ENCODE results near the gene CD9.
"Not testable (repeated sequence)": the region's sequence is repeated elsewhere in the genome, so short reads cannot be mapped to it uniquely, and the experiment has no call there.

CD9 gene

GRCh38 chr12:6178981-6179761 lies 21.0 kb upstream of the CD9 start:
- DNase-seq (ENCODE audit: low read depth in 2 of 2, low spot score in 1 of 2) = no peak

GRCh38 chr12:6180268-6181051 lies 19.7 kb upstream of the CD9 start:
- no peak for DNase-seq (ENCODE audit: low read depth in 2 of 2, low spot score in 1 of 2)

- no peak for DNase-seq (ENCODE audit: low read depth in 2 of 2, low spot score in 1 of 2)
These were observed 19.0 kb upstream of the CD9 start for GRCh38 chr12:6181166-6181565.

- no peak for DNase-seq (ENCODE audit: low read depth in 2 of 2, low spot score in 1 of 2)
These were observed 18.5 kb upstream of the CD9 start for GRCh38 chr12:6181583-6182278.

GRCh38 chr12:6182279-6182898 lies 17.8 kb upstream of the CD9 start:
- no peak for DNase-seq (ENCODE audit: low read depth in 2 of 2, low spot score in 1 of 2)

- DNase-seq (ENCODE audit: low read depth in 2 of 2, low spot score in 1 of 2) = no peak
These were observed 16.3 kb upstream of the CD9 start for GRCh38 chr12:6183689-6184428.

- no peak for DNase-seq (ENCODE audit: low read depth in 2 of 2, low spot score in 1 of 2)
These were observed 14.0 kb upstream of the CD9 start for GRCh38 chr12:6185961-6186827.

- no peak for DNase-seq (ENCODE audit: low read depth in 2 of 2, low spot score in 1 of 2)
These were observed 12.0 kb upstream of the CD9 start for GRCh38 chr12:6187948-6188793.

- DNase-seq (ENCODE audit: low read depth in 2 of 2, low spot score in 1 of 2) = no peak
These were observed 11.2 kb upstream of the CD9 start for GRCh38 chr12:6189028-6189427.

- DNase-seq (ENCODE audit: low read depth in 2 of 2, low spot score in 1 of 2) = not testable (repeated sequence)
These were observed 10.1 kb upstream of the CD9 start for GRCh38 chr12:6189952-6190598.

GRCh38 chr12:6190767-6191530 lies 9.3 kb upstream of the CD9 start:
- not testable (repeated sequence) for DNase-seq (ENCODE audit: low read depth in 2 of 2, low spot score in 1 of 2)

- no peak for DNase-seq (ENCODE audit: low read depth in 2 of 2, low spot score in 1 of 2)
These were observed 7.4 kb upstream of the CD9 start for GRCh38 chr12:6192604-6193380.

- DNase-seq (ENCODE audit: low read depth in 2 of 2, low spot score in 1 of 2) = no peak
These were observed 6.1 kb upstream of the CD9 start for GRCh38 chr12:6193853-6194815.

GRCh38 chr12:6195665-6196535 lies 4.3 kb upstream of the CD9 start:
- DNase-seq (ENCODE audit: low read depth in 2 of 2, low spot score in 1 of 2) = peak; percentile 54 to 60

- DNase-seq (ENCODE audit: low read depth in 2 of 2, low spot score in 1 of 2) = no peak
These were observed 2.1 kb upstream of the CD9 start for GRCh38 chr12:6198051-6198450.

Data from stimulated activated CD8-positive, alpha-beta memory T cell treated with anti-CD3 and anti-CD28 coated beads, Interleukin-4, amount 100 ng/mL, for 1 hour (primary cell).